K562 (cell line): ENCODE data around the gene CCNJL. TPM values are rescaled to one million over a fixed set of nuclear protein-coding genes. Genes with fewer than 3 reads are reported as not detected.

Experiments
- ATAC-seq: fragments of 200-7000 bp; cut with Tn5 transposase; 3 replicates; pipeline ENCODE4 v1.9.1; 2020; ENCODE audit warnings: moderate library complexity
- BruUV-seq: library from RNA; stranded (reverse); fragments of 400-500 nt; replicated peaks from 2 replicates; lab custom pipeline; 2021; lab: Mats Ljungman, UMichigan
- CTCF ChIA-PET: fragments of 300-600 bp; formaldehyde crosslinking; extraction: SDS; loops from one replicate; lab custom pipeline; 2021; ENCODE audit warnings: low intra/inter-chr PET ratio; lab: Yijun Ruan, JAX
- POLR2A ChIA-PET: fragments of 300-600, 350-650 bp; sonication (Branson Sonifier 250); formaldehyde crosslinking; extraction: SDS; loops from one replicate; lab custom pipeline; 2021; ENCODE audit warnings: antibody characterized with exemption, inconsistent platforms; lab: Yijun Ruan, JAX
- DNase-seq, 4 experiments: peaks; one replicate each; pipeline versions ENCODE4 v3.0.0 to v3.0.0-alpha.2; 2011 to 2018; ENCODE audit warnings: low spot score in 3 of 4, mixed read lengths in 3 of 4; ENCODE audit errors: extremely low read depth in 1 of 4
- FAIRE-seq: peaks from 2 replicates; lab custom pipeline; 2011; peaks lifted over from hg19 to GRCh38; lab: Jason Lieb, UNC
- H2AFZ ChIP-seq: 2 replicates; pipeline ENCODE4 v1.6.0; 2011; ENCODE audit warnings: low read depth, low read length, control low read depth, inconsistent platforms
- H3K27ac ChIP-seq: fragments of 200-600 bp; 3 replicates; pipeline ENCODE4 v1.8.0; 2011; ENCODE audit warnings: low read depth, mild to moderate bottlenecking, control low read depth, inconsistent platforms, low read length, moderate library complexity, mixed read lengths; ENCODE audit errors: extremely low read depth
- H3K27me3 ChIP-seq, 2 experiments: fragments of 300-600 bp in 1 of 2; 2 replicates in 1 of 2; 3 replicates in 1 of 2; pipeline versions ENCODE4 v1.6.0 to v1.8.0; 2011; ENCODE audit warnings: inconsistent platforms in 2 of 2, low read length in 2 of 2, mild to moderate bottlenecking in 1 of 2, mixed read lengths in 1 of 2, moderate library complexity in 1 of 2; ENCODE audit not compliant: control insufficient read depth in 2 of 2, insufficient read depth in 2 of 2
- H3K36me3 ChIP-seq: fragments of 300-600 bp; 3 replicates; pipeline ENCODE4 v1.8.0; 2011; ENCODE audit warnings: mild to moderate bottlenecking, low read length, inconsistent platforms; ENCODE audit not compliant: control insufficient read depth, insufficient read depth
- H3K4me1 ChIP-seq, 2 experiments: fragments of 200-600 bp in 1 of 2; replicated peaks in 1 of 2; 2 replicates in 1 of 2; 3 replicates in 1 of 2; pipeline versions ENCODE4 v1.5.1 to v1.8.0; 2011; ENCODE audit warnings: inconsistent platforms in 2 of 2, low read length in 2 of 2, mild to moderate bottlenecking in 1 of 2, mixed read lengths in 1 of 2, moderate library complexity in 1 of 2; ENCODE audit not compliant: control insufficient read depth in 2 of 2, insufficient read depth in 2 of 2
- H3K4me2 ChIP-seq: 2 replicates; pipeline ENCODE4 v1.6.1; 2011; ENCODE audit warnings: low read length, control low read depth, inconsistent platforms, mixed read lengths; ENCODE audit not compliant: insufficient read depth
- H3K4me3 ChIP-seq: fragments of 200-600 bp; sonication (generic), shearing (Covaris generic); 2 replicates; pipeline ENCODE4 v1.5.1; 2016; ENCODE audit warnings: control low read depth, inconsistent platforms
- H3K79me2 ChIP-seq: fragments of 200-600 bp; 3 replicates; pipeline ENCODE4 v1.8.0; 2011; ENCODE audit warnings: low read length, inconsistent platforms; ENCODE audit not compliant: control insufficient read depth, insufficient read depth
- H3K9ac ChIP-seq, 2 experiments: 2 replicates each; pipeline versions ENCODE4 v1.6.0 to v1.6.1; 2011; ENCODE audit warnings: low read depth in 2 of 2, low read length in 2 of 2, control low read depth in 1 of 2, inconsistent platforms in 1 of 2, mild to moderate bottlenecking in 1 of 2, mixed read lengths in 1 of 2; ENCODE audit not compliant: insufficient read depth in 1 of 2
- H3K9me1 ChIP-seq: one replicate; pipeline ENCODE4 v1.6.0; 2011; ENCODE audit warnings: inconsistent platforms, mild to moderate bottlenecking, low read length, moderate library complexity; ENCODE audit not compliant: control insufficient read depth, insufficient read depth
- H3K9me3 ChIP-seq: replicated peaks from 2 replicates; pipeline ENCODE4 v1.5.1; 2011; ENCODE audit warnings: low read depth, low read length, inconsistent platforms; ENCODE audit not compliant: control insufficient read depth, insufficient read depth
- H4K20me1 ChIP-seq: replicated peaks from 2 replicates; pipeline ENCODE4 v1.6.1; 2011; ENCODE audit warnings: low read length, inconsistent platforms, mixed read lengths; ENCODE audit not compliant: control insufficient read depth, insufficient read depth
- ATF1 ChIP-seq, 2 experiments: fragments of 450-650 bp in 1 of 2; IDR thresholded peaks; 2 replicates each; pipeline ENCODE4 v1.6.1; 2016; ENCODE audit warnings: missing compliant biosample characterization in 1 of 2, missing genetic modification characterization in 1 of 2
- CUX1 ChIP-seq: fragments of 200-800 bp; sonication (Bioruptor generic); IDR thresholded peaks from 2 replicates; pipeline ENCODE4 v1.6.1; 2016; ENCODE audit warnings: missing genetic modification characterization, missing compliant biosample characterization
- DMBX1 ChIP-seq: fragments of 250-450 bp; sonication (Bioruptor Pico); IDR thresholded peaks from 2 replicates; pipeline ENCODE4 v1.8.0; 2022; ENCODE audit warnings: inconsistent platforms, mild to moderate bottlenecking, moderate library complexity, borderline replicate concordance
- KAT8 ChIP-seq: fragments of 450-650 bp; IDR thresholded peaks from 2 replicates; pipeline ENCODE4 v1.6.1; 2016; ENCODE audit warnings: low read depth, mild to moderate bottlenecking
- ZBTB7A ChIP-seq: IDR thresholded peaks from 2 replicates; pipeline ENCODE4 v1.6.1; 2011; ENCODE audit warnings: low read depth, mild to moderate bottlenecking, low read length, moderate library complexity, borderline replicate concordance; ENCODE audit not compliant: control insufficient read depth
- WGBS: fragments of 100-300 bp; shearing (Covaris generic); methylation state at CpG from one replicate; pipeline ENCODE4 v1.1.6; 2016; ENCODE audit warnings: low coverage, mixed read lengths; ENCODE audit not compliant: insufficient coverage; ENCODE audit errors: missing lambda C conversion rate; 5-methylcytosine and 5-hydroxymethylcytosine counted together
- in situ Hi-C: fragments of 300-500 bp; cut with MboI; formaldehyde crosslinking; loops from 4 replicates; pipeline ENCODE4 v1.15.0; 2018; ENCODE audit warnings: inconsistent platforms, mixed read lengths
- intact Hi-C: fragments of 100-400 bp; cut with micrococcal nuclease; formaldehyde crosslinking; loops from 2 replicates; pipeline ENCODE4 v1.14.2; 2022
- polyA plus RNA-seq, 8 experiments: library from polyadenylated mRNA; depleted of rRNA in 4 of 8; stranded (reverse) in 5 of 8; unstranded in 3 of 8; fragments of >200 nt; fragmentation: Nextera tagmentation in 2 of 8; fragmentation: Illumina TruSeq in 1 of 8; extraction: Ambion mirVana in 2 of 8; extraction: Trizol in 1 of 8; gene quantifications; 2 replicates each; pipeline versions ENCODE4 v1.2.1 to v1.2.3, GENCODE V29; 2011 to 2014; ENCODE audit warnings: inconsistent platforms in 1 of 8, missing spikeins in 1 of 8
- total RNA-seq, 7 experiments: library from RNA; depleted of rRNA in 6 of 7; stranded (reverse); fragments of >200 nt in 6 of 7; fragmentation: Illumina TruSeq in 2 of 7; extraction: Trizol in 2 of 7; gene quantifications; 2 replicates each; pipeline versions ENCODE4 v1.2.1 to v1.2.3, GENCODE V29; 2011 to 2021; ENCODE audit warnings: low replicate concordance in 1 of 7

The CCNJL gene
- total and polyA plus RNA-seq, 9 of the 15 experiments (the other 6 are each of a cell fraction or from before 2014, with no cell fraction given): 0.04 TPM; not detected in 8

GRCh38 chr5:160270704-160271103 lies 41.7 kb downstream of the CCNJL start:
- 18% methylated on average over 4 of the region's 4 CpGs for WGBS
- ATAC-seq: no peak
- no peaks in the 10 kb centered on the region for H3K79me2 ChIP-seq
- H3K36me3 ChIP-seq: no peaks in the 10 kb centered on the region
- no peak for DNase-seq
- H3K4me3 ChIP-seq: no peak overlapping the region
- peak overlapping the region; percentile 11 for H2AFZ ChIP-seq
- H3K9me1 ChIP-seq: no peaks in the 10 kb centered on the region
- in situ Hi-C loops: no loop called here
- intact Hi-C loops: no loop called here
- H4K20me1 ChIP-seq: no peaks in the 10 kb centered on the region
- H3K4me1 ChIP-seq: no peaks in the 10 kb centered on the region; a peak in 2 of 5 replicates
- no peaks in the 10 kb centered on the region for H3K9me3 ChIP-seq
- POLR2A ChIA-PET: no interaction called here
- no peak overlapping the region for H3K9ac ChIP-seq
- no peak for FAIRE-seq
- no TSS peak for BruUV-seq
- no peaks in the 10 kb centered on the region for H3K27me3 ChIP-seq
- CTCF ChIA-PET: no interaction called here
- TF ChIP-seq KAT8 (no peak), ATF1 (CRISPR knock-in tag; IDR thresholded peaks at IDR 0.05) (no peak), ATF1 (tag; IDR thresholded peaks at IDR 0.05) (no peak), CUX1 (no peak), ZBTB7A (no peak), DMBX1 (CRISPR knock-in tag) (no peak)
- TF ChIP-seq, all 486 proteins: peak for 0
- Histone ChIP-seq H3K4me2 (no peak overlapping the region), H3K27ac (no peak overlapping the region)
